ENCODE results near the gene OR6J1.
"Not testable (repeated sequence)": the region's sequence is repeated elsewhere in the genome, so short reads cannot be mapped to it uniquely, and the experiment has no call there.

OR6J1 gene

GRCh38 chr14:22610931-22611330, 33.2 kb downstream of the OR6J1 start:
- DNase-seq (ENCODE audit: low read depth in 2 of 3, low spot score in 2 of 3) = no peak

- no peak for DNase-seq (ENCODE audit: low read depth in 2 of 3, low spot score in 2 of 3)
These were observed 36.9 kb downstream of the OR6J1 start for GRCh38 chr14:22607291-22607690.

GRCh38 chr14:22606380-22606779, 37.8 kb downstream of the OR6J1 start:
- DNase-seq (ENCODE audit: low read depth in 2 of 3, low spot score in 2 of 3) = no peak

- DNase-seq (ENCODE audit: low read depth in 2 of 3, low spot score in 2 of 3) = no peak
These were observed 41.3 kb downstream of the OR6J1 start for GRCh38 chr14:22602862-22603261.

GRCh38 chr14:22601996-22602395, 42.2 kb downstream of the OR6J1 start:
- DNase-seq (ENCODE audit: low read depth in 2 of 3, low spot score in 2 of 3) = no peak

GRCh38 chr14:22601456-22601855, 42.7 kb downstream of the OR6J1 start:
- DNase-seq (ENCODE audit: low read depth in 2 of 3, low spot score in 2 of 3) = no peak

- DNase-seq (ENCODE audit: low read depth in 2 of 3, low spot score in 2 of 3) = no peak
These were observed 44.1 kb downstream of the OR6J1 start for GRCh38 chr14:22600027-22600426.

GRCh38 chr14:22599349-22599748, 44.8 kb downstream of the OR6J1 start:
- DNase-seq (ENCODE audit: low read depth in 2 of 3, low spot score in 2 of 3) = no peak

- DNase-seq (ENCODE audit: low read depth in 2 of 3, low spot score in 2 of 3) = no peak
These were observed 45.3 kb downstream of the OR6J1 start for GRCh38 chr14:22598896-22599244.

- peak; percentile 26 to 39 (median 32) for DNase-seq (ENCODE audit: low read depth in 2 of 3, low spot score in 2 of 3)
These were observed 45.9 kb downstream of the OR6J1 start, which contains the start of gene ABHD4 for GRCh38 chr14:22598099-22598895. Gene ABHD4, plus strand, starts transcription at chr14:22598300. Its CDS starts 7 bp downstream, at chr14:22598307.

GRCh38 chr14:22597771-22598098, 46.4 kb downstream of the OR6J1 start:
- DNase-seq (ENCODE audit: low read depth in 2 of 3, low spot score in 2 of 3) = no peak

- DNase-seq (ENCODE audit: low read depth in 2 of 3, low spot score in 2 of 3) = no peak
These were observed 46.9 kb downstream of the OR6J1 start for GRCh38 chr14:22597265-22597664.

GRCh38 chr14:22596354-22596879, 47.7 kb downstream of the OR6J1 start:
- DNase-seq (ENCODE audit: low read depth in 2 of 3, low spot score in 2 of 3) = no peak

- DNase-seq (ENCODE audit: low read depth in 2 of 3, low spot score in 2 of 3) = no peak
These were observed 49.9 kb downstream of the OR6J1 start for GRCh38 chr14:22594156-22594716.

GRCh38 chr14:22593601-22594000, 50.6 kb downstream of the OR6J1 start:
- no peak for DNase-seq (ENCODE audit: low read depth in 2 of 3, low spot score in 2 of 3)

GRCh38 chr14:22593189-22593588, 51.0 kb downstream of the OR6J1 start:
- DNase-seq (ENCODE audit: low read depth in 2 of 3, low spot score in 2 of 3) = no peak

GRCh38 chr14:22589096-22589839, 54.9 kb downstream of the OR6J1 start, which contains the start of gene DAD1:
Gene DAD1, minus strand, starts transcription at chr14:22589224. Its CDS starts 67 bp downstream, at chr14:22589157.
- DNase-seq (ENCODE audit: low read depth in 2 of 3, low spot score in 2 of 3) = peak; percentile 97 to 99 (median 99)

GRCh38 chr14:22588526-22589095, 55.5 kb downstream of the OR6J1 start:
- DNase-seq (ENCODE audit: low read depth in 2 of 3, low spot score in 2 of 3) = no peak

GRCh38 chr14:22587677-22588422, 56.3 kb downstream of the OR6J1 start:
- not testable (repeated sequence) for DNase-seq (ENCODE audit: low read depth in 2 of 3, low spot score in 2 of 3)

GRCh38 chr14:22587247-22587646, 56.9 kb downstream of the OR6J1 start:
- DNase-seq (ENCODE audit: low read depth in 2 of 3, low spot score in 2 of 3) = no peak

GRCh38 chr14:22583994-22584393, 60.2 kb downstream of the OR6J1 start:
- no peak for DNase-seq (ENCODE audit: low read depth in 2 of 3, low spot score in 2 of 3)
